Measurements from ENCODE around the gene MEIKIN. TPM values are rescaled to one million over a fixed set of nuclear protein-coding genes. Genes with fewer than 3 reads are reported as not detected.

MEIKIN gene
- polyA plus RNA-seq, 1 donor (not counting 4 experiments of a cell fraction or from before 2014, with no cell fraction given), result not detected

DNA sequence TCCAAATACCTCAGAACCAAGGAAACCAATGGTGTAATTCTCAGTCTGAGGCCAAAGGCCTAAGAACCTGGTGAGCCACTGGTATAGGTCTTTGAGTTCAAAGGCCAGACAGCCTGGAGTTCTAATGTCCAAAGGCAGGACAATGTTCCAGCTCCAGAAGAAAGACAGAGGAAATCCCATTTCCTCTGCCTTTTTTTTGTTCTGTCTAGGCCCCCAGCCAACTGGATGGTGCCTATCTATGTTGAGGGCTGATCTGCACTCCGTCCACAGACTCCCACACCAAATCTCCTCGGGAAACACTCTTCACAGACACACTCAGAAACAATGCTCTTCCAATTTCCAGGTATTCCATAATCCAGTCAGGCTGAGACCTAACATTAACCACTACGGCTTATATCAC lies 178.8 kb downstream of the MEIKIN start:
- no peak for DNase-seq (ENCODE audit: low read depth, low spot score)
- H3K27ac ChIP-seq (ENCODE audit: control insufficient read depth, insufficient read depth, low read length), result no peak overlapping the region
- no peaks in the 10 kb centered on the region for H3K9me3 ChIP-seq (ENCODE audit: control insufficient read depth, low read depth, low read length)
- H3K9ac ChIP-seq (ENCODE audit: control insufficient read depth, extremely low read depth, insufficient read depth, low read length), result no peak overlapping the region
- peaks cover 0 to 2% of the 10 kb centered on the region in 2 experiments for H3K36me3 ChIP-seq (ENCODE audit: control insufficient read depth in 2 of 2, extremely low read depth in 1 of 2, insufficient read depth in 2 of 2, low read length in 2 of 2)
- H3K9me1 ChIP-seq (ENCODE audit: control insufficient read depth, extremely low read depth, insufficient read depth, low read length), result no peaks in the 10 kb centered on the region
- peaks cover 84% of the 10 kb centered on the region for H3K79me2 ChIP-seq (ENCODE audit: control insufficient read depth, insufficient read depth, low read length)
- no peak overlapping the region for H2AFZ ChIP-seq (ENCODE audit: control insufficient read depth, low read length)
- no peak for TF ChIP-seq EZH2 (IDR thresholded peaks at IDR 0.05; ENCODE audit: low read length)
- TF ChIP-seq, protein P1, sequence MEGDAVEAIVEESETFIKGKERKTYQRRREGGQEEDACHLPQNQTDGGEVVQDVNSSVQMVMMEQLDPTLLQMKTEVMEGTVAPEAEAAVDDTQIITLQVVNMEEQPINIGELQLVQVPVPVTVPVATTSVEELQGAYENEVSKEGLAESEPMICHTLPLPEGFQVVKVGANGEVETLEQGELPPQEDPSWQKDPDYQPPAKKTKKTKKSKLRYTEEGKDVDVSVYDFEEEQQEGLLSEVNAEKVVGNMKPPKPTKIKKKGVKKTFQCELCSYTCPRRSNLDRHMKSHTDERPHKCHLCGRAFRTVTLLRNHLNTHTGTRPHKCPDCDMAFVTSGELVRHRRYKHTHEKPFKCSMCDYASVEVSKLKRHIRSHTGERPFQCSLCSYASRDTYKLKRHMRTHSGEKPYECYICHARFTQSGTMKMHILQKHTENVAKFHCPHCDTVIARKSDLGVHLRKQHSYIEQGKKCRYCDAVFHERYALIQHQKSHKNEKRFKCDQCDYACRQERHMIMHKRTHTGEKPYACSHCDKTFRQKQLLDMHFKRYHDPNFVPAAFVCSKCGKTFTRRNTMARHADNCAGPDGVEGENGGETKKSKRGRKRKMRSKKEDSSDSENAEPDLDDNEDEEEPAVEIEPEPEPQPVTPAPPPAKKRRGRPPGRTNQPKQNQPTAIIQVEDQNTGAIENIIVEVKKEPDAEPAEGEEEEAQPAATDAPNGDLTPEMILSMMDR (optimal IDR thresholded peaks at IDR 0.05 in 1 of 3, IDR thresholded peaks at IDR 0.05 in 1 of 3, conservative IDR thresholded peaks at IDR 0.05 in 1 of 3; ENCODE audit: extremely low read depth in 1 of 3, insufficient read depth in 2 of 3, low read length in 3 of 3), result no peak
- no peaks in the 10 kb centered on the region for H3K27me3 ChIP-seq (ENCODE audit: control insufficient read depth, extremely low read depth, insufficient read depth, low read length)
- dilution Hi-C loops (cut with MboI; ENCODE audit: extremely low pct_ligation_motif_present, low sequenced_read_pairs), result no loop called here
- H3K4me2 ChIP-seq (ENCODE audit: control insufficient read depth, extremely low read depth, insufficient read depth, low read depth, low read length), result no peak overlapping the region
- no peak overlapping the region for H3K4me3 ChIP-seq (ENCODE audit: control insufficient read depth in 2 of 3, extremely low read depth in 1 of 3, insufficient read depth in 2 of 3, low read depth in 1 of 3, low read length in 3 of 3)
- no peaks in the 10 kb centered on the region for H4K20me1 ChIP-seq (ENCODE audit: control insufficient read depth, extremely low read depth, insufficient read depth, low read length)
- peaks cover 7% of the 10 kb centered on the region for H3K4me1 ChIP-seq (ENCODE audit: control insufficient read depth, extremely low read depth, insufficient read depth, low read length)
- no peak for FAIRE-seq

DNA sequence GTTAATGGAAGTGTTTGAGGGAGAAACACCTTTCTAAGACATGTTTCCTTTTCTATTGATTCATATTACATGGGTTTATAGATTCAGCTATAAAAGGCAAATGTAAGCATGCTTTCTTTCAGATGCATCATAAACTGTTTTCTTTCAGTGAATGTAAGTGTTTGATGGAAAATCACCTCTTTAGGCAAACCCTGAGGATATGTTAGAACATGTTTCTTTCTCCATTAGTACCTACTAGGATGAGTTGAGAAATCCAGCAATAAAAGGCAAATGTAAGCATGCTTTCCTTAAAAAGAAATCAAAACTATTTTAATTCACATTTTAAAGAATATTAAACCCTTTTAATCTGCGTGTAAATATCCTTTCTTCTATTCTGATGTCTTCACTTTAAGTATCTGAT lies 180.2 kb downstream of the MEIKIN start:
- Histone ChIP-seq H3K36me3 (ENCODE audit: control insufficient read depth in 2 of 2, extremely low read depth in 1 of 2, insufficient read depth in 2 of 2, low read length in 2 of 2) (peaks cover 0 to 2% of the 10 kb centered on the region in 2 experiments), H3K9me3 (ENCODE audit: control insufficient read depth, low read depth, low read length) (no peaks in the 10 kb centered on the region), H3K9me1 (ENCODE audit: control insufficient read depth, extremely low read depth, insufficient read depth, low read length) (no peaks in the 10 kb centered on the region), H3K4me3 (ENCODE audit: control insufficient read depth in 2 of 3, extremely low read depth in 1 of 3, insufficient read depth in 2 of 3, low read depth in 1 of 3, low read length in 3 of 3) (no peak overlapping the region), H4K20me1 (ENCODE audit: control insufficient read depth, extremely low read depth, insufficient read depth, low read length) (no peaks in the 10 kb centered on the region), H3K79me2 (ENCODE audit: control insufficient read depth, insufficient read depth, low read length) (peaks cover 84% of the 10 kb centered on the region), H3K27me3 (ENCODE audit: control insufficient read depth, extremely low read depth, insufficient read depth, low read length) (no peaks in the 10 kb centered on the region), H3K4me1 (ENCODE audit: control insufficient read depth, extremely low read depth, insufficient read depth, low read length) (peaks cover 7% of the 10 kb centered on the region), H3K9ac (ENCODE audit: control insufficient read depth, extremely low read depth, insufficient read depth, low read length) (no peak overlapping the region), H2AFZ (ENCODE audit: control insufficient read depth, low read length) (no peak overlapping the region), H3K27ac (ENCODE audit: control insufficient read depth, insufficient read depth, low read length) (no peak overlapping the region), H3K4me2 (ENCODE audit: control insufficient read depth, extremely low read depth, insufficient read depth, low read depth, low read length) (no peak overlapping the region)
- no peak for DNase-seq (ENCODE audit: low read depth, low spot score)
- dilution Hi-C loops (cut with MboI; ENCODE audit: extremely low pct_ligation_motif_present, low sequenced_read_pairs), result no loop called here
- TF ChIP-seq EZH2 (IDR thresholded peaks at IDR 0.05; ENCODE audit: low read length), result no peak
- TF ChIP-seq, protein P1 (optimal IDR thresholded peaks at IDR 0.05 in 1 of 3, IDR thresholded peaks at IDR 0.05 in 1 of 3, conservative IDR thresholded peaks at IDR 0.05 in 1 of 3; ENCODE audit: extremely low read depth in 1 of 3, insufficient read depth in 2 of 3, low read length in 3 of 3), result no peak
- peak; percentile 60 for FAIRE-seq

Data from keratinocyte (primary cell).